MM.1S (cell line): ENCODE measurements around the gene EP400.

Experiments
- CTCF ChIP-seq: fragments of 300-600 bp; sonication (generic); IDR thresholded peaks from 2 replicates; pipeline ENCODE4 v1.5.1; 2016; ENCODE audit warnings: antibody characterized with exemption, low read length, mixed read lengths
- EZH2 ChIP-seq: fragments of 300-600 bp; sonication (generic); optimal IDR thresholded peaks from 2 replicates; pipeline ENCODE3; 2017; ENCODE audit warnings: low read depth, mild to moderate bottlenecking, antibody characterized with exemption, low read length, mixed read lengths
- EZH2phosphoT487 ChIP-seq: fragments of 300-600 bp; sonication (generic); IDR thresholded peaks from 2 replicates; pipeline ENCODE4 v1.6.1; 2018; ENCODE audit warnings: antibody characterized with exemption, low read length

DNA sequence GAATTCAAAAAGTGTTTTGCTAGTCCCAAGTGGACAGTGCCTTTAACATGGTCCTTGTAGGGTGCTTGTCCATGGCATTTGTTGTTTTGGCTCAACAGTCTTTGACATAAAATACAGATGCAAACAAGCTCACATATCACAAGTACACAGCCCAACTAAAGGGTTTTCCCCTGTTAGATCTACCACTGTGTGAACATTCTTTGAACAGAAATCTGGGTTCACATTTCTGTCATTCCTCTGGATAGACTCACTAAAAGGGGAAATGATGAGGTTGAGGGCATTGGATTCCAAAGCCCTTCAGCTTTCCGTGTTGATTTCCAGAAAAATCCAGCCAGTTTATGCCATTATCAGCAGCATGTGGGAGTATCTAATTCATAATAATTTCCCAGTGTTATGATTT lies 54.1 kb downstream of the EP400 start:
- TF ChIP-seq CTCF (no peak), EZH2 (no peak), EZH2phosphoT487 (no peak)
